Right forelimb (tissue), 1 donor: Measurements from ENCODE around the gene CES3.
"Not testable (repeated sequence)": the region's sequence is repeated elsewhere in the genome, so short reads cannot be mapped to it uniquely, and the experiment has no call there.

Source experiments
- DNase-seq: peaks from one replicate; pipeline ENCODE4 v3.0.0-alpha.2; 2018

The CES3 gene

DNA sequence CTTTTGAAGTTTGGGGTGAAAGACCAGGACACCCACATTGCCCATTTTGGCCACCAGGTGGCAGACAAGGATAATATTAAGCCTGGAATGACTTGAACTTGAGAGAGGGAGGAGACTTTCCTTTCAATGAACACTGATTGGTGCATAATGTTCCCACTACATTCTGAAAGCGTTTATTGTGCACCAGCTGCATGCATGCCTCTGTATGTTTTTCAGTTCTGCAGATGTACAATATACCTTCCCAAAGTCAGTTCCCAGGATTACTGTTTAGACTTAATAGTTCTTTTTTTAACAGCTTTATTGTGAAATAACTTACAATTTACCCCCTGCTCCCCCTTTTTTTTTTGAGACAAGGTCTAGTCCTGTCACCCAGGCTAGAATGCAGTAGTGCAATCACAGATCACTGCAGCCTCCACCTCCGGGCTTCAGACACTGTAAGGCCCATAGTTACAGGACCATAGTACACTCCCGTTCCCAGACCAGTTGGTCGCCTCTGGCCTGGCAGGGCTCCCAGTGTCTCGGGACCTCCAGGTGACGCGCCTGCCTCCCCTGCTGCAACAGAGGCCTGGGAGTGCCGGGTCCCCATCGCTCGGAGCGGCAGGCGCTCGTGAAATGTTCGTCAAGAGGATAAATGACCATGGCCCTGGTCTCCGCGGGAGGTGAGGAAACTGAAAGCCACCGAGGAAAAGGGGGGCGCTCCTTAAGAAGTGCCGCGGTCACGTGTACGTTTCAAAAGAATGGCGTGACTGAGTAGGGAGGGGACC is 13.6 kb upstream of the CES3 start:
- DNase-seq, result peak; percentile 85

DNA sequence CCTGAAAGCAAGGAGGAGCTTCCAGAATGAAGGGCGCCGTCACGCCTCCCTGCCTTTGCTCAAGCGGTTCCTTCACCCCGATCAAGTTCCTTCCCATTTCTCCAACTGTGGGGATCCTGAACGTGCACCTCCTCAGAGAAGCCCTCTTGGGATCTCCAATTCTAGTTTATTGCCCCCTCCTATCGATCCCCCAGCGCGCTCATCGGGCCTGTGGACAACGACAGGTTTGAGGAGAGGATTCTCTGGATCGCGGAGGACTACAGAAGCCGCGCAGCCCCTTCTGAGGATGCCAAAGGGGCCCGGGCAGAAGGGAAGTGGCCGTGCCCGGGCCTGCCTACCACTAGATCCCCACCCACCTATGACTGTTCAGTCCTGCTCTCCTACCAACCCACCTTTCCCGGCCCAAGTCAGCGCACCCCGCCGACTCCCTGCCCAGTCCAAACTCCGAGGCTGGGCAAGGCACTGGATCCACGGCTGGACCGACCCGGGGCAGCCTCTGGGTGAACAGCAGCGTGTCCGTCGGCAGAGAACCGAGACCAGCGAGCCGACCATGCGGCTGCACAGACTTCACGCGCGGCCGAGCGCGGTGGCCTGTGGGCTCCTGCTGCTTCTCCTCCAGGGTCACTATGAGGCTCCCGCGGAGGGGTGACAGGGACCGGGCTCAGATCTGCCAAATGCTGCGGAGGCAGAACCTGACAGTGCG is 12.8 kb upstream of the CES3 start:
- DNase-seq, result no peak

DNA sequence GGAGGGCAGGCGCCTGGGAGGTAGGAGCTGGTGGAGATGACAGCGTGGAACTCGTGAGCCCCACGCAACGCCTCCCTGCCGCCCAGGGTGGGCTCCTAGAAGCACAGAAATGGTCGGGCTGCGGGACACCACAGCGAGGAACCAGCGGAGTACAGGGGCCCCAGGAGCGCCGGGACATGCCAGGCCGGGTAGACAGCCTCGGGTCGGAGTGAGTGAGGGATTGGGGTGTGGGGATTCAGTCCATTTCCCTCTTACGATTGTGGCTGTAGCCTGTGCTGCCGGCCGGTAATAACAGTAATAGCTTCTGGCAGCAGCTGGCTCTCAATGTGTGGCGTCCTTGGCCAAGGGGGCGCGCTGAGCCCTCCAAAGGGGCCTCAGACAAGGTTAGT is 12.2 kb upstream of the CES3 start:
- DNase-seq, result no peak

DNA sequence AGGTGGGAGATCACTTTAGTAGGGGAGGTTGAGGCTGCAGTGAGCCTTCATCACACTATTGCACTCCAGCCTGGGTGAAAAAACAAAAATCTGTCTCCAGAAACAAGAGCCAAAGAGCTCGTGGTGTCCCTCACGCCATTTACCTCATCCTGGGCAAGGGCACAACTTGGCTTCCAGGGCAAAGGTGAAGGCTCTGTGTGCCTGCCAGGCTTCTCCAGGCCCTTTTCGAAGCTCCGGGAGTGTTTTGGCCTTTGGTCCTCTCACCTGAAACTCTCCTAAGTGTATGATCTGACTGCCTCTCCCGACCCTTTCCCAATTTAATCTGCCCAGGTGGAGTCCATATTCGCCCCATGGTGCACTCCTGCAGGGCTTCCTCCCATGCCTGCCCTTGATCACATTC is 11.6 kb upstream of the CES3 start:
- no peak for DNase-seq

DNA sequence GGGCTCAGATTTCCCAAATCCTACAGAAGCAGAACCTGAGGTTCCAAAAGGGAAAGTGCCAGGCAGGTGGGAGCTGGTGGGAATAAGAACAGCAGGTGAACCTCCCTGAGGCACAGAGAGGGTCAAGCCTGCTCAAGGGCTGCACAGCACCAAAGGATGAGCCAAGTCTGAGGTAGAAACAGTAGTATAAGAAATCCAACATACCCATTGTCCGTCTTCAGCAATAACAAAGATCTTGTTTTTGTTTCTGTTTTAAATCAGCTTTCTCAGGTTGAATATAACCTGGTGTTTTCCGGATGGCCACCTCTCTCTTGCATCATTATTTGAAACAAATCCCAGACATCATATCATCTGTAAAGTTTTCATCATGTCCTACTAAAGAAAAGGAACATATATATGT is 10.6 kb upstream of the CES3 start:
- DNase-seq, result no peak

DNA sequence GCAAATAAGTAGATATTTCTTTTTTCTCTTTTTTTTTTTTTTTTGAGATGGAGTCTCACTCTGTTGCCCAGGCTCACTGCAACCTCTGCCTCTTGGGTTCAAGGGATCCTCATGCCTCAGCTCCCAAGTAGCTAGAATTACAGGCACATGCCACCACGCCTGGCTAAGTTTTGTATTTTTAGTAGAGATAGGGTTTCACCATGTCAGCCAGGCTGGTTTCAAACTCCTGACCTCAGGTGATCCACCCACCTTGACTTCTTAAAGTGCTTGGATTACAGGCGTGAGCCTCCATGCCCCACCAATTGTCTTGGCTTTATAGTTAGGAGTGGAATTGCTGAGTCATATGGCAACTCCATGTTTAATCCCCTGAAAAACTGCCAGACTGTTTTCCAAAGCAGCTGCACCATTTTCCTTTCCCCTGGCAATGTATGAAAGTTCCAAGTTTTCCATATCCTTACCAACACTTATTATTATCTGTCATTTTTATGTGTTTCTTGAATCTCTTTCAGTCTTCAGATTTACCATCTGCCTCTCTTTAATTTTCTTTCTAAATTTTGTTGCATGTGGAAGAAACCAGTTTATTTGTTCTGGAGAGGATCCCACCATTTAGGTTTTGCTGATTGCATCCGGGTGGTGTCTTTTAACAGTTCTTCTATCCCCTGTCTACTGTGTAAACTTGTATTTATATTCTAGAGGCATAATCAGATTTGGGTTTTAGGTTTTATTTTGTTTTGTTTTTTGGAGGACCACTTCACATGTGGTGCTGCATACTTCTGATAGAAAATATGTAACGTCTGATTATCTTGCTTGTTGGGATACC is 9.9 kb upstream of the CES3 start:
- DNase-seq, result no peak

DNA sequence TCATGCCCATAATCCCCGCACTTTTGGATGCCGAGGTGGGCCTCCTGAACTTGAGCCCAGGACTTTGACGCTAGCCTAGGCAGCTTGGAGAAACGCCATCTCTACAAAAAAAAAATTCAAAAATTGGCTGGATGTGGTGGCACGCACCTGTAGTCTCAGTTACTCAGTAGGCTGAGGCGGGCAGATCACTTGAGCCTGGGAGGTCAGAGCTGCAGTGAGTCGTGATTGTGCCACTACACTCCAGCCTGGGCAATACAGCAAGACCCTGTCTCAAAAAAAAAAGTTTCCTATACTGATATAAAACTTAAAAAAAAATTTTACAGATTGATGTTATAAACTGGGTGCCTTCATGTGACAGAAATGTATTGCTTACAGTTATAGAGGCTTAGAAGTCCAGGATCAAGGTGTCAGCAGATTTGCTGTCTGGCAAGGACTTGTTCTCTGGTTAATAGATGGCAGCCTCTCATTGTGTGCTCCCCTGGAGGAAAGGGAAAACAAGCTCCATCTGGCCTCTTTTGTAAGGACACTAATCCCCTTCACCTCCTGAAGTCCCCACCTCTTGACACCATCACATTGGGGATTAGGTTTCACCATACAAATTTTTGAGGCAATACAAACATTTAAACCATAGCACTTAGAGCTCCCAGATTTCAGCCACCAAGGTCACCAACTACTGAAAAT is 8.5 kb upstream of the CES3 start:
- DNase-seq, result no peak

DNA sequence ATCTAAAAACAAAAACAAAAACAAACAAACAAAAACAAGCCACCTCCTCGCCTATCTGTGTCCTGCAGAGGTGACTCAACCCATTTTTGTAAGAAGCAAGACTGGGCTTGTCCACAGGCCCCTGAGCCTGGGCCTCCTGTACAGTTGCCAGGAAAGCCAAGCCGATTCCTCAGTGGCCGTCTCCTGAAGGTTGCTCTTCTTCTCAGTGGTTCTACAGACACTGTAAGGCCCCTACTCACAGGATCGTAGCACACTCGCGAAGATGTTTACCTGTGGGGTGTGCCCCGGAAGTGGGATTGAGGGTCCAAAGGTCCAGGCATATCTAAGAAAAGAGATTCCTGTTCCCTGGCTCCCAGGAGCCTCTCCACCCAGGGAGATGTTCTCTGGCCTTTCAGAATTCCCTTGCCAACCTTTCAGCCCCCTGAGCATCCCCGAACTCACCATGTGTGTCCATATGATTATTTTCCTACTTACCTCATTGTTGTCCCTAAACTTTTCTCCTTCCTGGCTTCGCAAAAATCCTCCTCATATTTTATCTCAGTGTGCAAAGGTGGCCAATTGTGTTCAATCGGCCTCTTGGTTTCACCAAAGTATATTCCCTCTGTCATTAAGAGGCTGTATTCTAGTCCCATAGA is 7.5 kb upstream of the CES3 start:
- no peak for DNase-seq

DNA sequence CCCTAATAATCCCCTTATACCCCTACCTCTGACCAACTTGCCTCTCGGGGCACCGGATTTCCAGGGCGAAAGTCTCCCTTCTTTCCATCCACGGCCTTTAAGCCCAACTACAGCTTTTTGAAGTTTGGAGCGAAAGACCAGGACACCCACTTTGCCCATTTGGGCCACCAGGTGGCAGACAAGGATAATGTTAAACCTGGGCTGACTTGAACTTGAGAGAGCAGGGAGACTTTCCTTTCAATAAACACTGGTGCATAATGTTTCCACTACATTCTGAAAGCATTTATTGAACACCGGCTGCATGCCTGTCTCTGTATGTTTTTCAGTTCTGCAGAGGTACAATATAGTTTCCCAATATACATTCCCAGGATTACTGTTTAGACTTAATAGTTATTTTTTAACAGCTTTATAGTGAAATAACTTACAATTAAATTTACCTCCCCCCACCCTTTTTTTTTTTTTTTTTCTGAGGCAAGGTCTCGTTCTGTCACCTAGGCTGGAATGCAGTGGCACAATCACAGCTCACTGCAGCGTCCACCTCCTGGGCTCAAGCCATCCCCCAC is 6.9 kb upstream of the CES3 start:
- peak; percentile 84 for DNase-seq

DNA sequence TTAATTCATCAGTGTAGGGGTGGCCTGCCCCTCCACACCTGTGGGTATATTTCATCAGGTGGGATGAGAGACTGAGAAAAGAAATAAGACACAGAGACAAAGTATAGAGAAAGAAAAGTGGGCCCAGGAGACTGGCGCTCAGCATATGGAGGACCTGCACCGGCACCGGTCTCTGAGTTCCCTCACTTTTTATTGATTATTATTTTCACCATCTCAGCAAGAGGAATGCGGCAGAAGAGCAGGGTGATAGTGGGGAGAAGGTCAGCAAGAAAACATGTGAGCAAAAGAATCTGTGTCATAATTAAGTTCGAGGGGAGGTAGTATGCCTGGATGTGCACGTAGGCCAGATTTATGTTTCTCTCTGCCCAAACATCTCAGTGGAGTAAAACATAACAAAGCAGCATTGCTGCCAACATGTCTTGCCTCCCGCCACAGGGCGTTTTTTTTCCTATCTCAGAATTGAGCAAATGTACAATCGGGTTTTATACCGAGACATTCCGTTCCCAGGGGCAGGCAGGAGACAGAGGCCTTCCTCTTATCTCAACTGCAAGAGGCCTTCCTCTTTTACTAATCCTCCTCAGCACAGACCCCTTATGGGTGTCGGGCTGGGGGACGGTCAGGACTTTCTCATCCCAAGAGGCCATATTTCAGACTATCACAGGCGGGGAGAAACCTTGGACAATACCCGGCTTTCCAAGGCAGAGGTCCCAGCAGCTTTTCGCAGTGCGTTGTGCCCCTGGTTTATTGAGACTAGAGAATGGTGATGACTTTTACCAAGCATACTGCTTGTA is 5.5 kb upstream of the CES3 start:
- not testable (repeated sequence) for DNase-seq

DNA sequence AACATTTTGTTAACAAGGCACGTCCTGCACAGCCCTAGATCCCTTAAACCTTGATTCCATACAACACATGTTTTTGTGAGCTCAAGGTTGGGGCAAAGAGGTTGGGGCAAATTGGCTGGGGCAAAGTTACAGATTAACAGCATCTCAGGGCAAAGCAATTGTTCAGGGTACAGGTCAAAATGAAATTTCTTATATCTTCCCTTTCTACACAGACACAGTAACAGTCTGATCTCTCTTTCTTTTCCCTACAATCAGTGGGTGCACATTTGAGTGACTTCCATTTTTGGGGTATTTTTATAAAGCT is 5.0 kb upstream of the CES3 start:
- not testable (repeated sequence) for DNase-seq

DNA sequence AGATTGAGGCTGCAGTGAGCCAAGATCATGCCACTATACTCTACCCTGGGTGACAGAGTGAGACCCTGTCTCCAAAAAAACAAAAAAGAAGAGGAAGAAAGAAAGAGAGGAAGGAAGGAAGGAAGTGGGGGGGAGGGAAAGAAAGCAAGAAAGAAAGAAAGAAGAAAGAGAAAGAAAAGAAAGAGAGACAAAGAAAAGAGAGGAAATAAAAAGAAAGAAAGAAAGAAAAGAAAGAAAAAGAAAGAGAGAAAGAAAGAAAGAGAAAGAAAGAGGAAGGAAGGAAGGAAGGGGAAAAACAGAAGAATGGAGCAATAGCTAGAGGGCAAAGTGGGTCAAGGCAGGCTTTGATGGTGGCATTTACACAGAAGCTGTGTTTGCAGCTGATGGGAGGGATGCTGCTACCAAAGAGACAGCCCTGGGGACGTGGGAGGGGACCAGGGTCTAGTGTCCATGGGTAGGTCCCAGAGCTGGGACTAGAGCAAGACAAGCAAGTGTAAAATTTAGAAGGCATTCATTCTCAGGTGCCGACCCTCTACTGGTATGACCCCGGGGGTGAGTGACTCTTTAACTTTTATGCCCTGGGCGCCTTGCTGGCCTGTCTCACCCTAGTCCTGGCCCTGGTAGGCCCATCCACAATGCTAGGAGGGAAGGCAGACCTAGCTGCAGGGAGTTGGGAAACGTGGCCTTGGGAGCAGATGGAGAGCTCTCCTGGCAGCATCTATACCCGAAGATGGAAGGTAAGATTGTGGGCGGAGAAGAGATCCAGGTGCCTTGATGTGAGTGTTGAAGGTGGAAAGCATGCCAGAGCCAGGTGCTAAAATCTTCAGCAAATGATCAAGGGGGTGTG is 2.0 kb upstream of the CES3 start:
- DNase-seq, result no peak

DNA sequence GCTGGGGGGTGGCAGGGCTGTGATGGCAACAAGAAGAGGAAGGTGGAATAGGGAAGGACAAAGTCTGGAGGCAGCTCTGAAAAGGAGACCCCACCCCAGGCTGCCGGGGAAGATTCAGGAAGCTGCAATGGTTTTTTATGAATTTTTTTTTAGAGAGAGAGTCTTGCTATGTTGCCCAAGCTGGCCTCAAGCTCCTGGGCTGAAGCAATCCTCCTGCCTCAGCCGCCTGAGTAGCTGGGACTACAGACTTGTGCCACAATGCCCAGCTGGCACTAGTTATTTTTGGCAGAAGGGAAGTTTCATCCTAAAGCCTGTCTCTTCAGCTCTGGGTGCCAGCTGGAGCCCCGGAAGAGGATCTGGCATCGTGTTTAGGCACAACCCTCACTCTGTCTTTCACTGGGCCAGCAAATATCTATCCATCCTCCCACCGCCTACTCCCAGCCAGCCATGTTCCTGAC is 1.3 kb upstream of the CES3 start:
- no peak for DNase-seq

DNA sequence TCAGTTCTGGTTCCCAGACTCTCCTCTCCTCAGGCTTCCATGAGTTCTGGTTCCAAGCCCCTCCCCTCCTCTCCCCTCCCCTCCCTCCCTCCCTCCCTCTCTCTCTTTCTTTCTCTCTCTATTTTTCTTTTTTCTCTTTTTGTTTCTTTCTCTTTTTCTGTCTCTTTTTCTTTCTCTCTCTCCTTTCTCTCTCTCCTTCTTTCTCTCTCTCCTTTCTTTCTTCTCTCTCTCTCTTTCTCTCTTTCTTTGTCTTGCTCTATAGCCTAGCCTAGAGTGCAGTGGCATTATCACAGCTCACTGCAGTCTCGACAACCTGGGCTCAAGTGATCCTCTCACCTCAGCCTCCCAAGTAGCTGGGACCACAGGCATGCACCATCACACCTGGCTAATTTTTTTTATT is 796 bp upstream of the CES3 start:
- DNase-seq, result no peak

DNA sequence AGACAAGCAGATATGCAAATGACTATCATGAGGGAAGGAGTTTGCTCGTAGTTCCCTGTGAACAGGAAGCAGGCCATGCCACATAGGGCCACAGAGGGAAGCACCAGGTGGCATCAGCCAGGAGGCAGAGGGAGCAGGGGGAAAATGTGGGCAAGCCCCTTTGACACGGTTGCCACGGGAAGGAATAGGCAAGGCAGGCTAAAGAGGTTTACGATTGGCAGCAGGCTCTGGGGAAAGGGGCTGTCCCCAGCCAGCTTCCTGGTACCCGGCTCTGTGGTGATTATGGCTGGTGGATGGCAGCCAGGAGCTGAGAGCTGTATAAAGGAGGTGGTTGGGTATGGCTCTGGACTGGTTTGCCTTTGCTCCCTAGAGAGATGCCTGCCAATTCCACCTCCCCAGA is 848 bp downstream of the CES3 start:
- no peak for DNase-seq

DNA sequence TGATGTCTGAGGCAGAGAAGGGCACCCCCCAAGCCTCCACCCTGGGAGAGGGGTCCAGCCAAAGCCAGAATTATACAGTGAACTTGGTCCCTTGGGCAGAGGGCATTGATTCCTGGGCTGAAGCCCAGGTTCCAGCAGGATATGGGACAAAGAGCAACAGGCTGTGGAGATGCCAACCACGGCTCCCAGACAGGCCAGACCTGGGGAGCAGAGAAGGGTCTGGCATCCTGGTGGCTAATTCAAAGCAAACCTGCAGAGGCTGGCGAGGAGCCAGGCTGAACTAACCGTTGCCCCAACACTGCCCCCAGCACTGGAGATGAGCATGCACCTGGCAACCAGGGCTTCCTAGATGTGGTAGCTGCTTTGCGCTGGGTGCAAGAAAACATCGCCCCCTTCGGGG is 3.0 kb downstream of the CES3 start:
- no peak for DNase-seq

DNA sequence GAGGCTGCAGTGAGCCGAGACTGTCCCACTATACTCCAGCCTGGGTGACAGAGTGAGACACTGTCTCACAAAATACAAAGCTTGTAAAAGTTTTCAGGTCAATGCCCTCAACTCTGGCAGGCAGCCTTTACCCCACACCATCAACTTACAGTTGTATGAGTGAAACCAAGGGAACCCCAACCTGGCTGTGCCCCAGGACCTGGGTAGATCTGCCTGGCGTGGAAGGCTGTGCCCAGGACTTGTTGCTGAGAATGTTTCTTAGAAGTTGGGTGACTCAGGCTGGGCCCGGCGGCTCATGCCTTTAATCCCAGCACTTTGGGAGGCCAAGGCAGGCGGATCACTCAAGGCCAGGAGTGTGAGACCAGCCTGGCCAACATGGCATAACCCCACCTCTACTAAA is 7.8 kb downstream of the CES3 start:
- no peak for DNase-seq

DNA sequence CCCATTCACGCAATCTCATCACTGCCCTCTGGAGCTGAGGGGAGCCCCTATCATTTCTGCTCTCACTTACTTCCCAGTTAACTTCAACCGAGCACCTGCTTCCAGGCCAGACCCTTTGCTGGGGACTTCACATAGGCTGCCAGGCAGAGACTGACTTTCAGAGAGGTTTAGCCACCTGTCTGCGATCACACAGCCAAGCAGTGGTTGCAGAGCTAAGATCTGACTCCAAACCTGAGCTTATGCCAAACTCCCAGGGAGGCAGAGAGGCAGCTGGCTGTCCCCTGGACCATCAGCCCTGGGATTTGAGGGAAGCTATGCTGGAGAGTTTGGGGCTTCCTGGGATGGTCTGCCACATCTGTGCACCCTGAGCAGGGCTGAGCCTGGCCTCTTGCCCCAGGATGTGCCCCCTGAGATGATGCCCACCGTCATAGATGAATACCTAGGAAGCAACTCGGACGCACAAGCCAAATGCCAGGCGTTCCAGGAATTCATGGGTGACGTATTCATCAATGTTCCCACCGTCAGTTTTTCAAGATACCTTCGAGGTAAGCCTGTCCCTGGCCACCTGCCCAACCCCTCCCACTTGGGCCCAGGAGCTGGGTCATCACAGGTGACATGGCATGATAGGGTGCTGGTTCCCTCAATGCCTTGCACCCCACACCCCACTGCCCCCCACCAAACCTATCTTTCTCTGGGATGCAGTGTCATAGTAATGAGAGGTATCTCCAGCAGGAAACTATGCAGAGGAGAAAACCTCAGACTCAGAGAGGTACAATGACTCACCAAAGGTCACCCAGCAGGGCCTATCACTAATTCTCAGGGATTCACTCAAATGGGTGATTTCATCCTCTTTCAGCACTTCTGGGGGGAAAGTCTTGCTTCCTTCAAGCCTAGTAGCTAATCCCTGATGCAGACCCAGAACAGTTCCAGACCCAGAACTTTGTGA is 10.0 kb downstream of the CES3 start:
- DNase-seq, result no peak

DNA sequence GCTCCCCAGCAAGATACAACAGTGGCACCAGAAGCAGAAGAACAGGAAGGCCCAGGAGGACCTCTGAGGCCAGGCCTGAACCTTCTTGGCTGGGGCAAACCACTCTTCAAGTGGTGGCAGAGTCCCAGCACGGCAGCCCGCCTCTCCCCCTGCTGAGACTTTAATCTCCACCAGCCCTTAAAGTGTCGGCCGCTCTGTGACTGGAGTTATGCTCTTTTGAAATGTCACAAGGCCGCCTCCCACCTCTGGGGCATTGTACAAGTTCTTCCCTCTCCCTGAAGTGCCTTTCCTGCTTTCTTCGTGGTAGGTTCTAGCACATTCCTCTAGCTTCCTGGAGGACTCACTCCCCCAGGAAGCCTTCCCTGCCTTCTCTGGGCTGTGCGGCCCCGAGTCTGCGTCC is 11.9 kb downstream of the CES3 start:
- no peak for DNase-seq

DNA sequence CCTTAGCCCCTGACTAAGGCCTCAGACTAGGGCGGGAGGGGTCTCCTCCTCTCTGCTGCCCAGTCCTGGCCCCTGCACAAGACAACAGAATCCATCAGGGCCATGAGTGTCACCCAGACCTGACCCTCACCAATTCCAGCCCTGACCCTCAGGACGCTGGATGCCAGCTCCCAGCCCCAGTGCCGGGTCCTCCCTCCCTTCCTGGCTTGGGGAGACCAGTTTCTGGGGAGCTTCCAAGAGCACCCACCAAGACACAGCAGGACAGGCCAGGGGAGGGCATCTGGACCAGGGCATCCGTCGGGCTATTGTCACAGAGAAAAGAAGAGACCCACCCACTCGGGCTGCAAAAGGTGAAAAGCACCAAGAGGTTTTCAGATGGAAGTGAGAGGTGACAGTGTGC is 12.7 kb downstream of the CES3 start:
- no peak for DNase-seq
